Measurements from ENCODE around the gene GREB1L. TPM values are rescaled to one million over a fixed set of nuclear protein-coding genes. Genes with fewer than 3 reads are reported as not detected.

GREB1L gene
- total RNA-seq, 2 experiments from 2014 or later: not detected

GRCh38 chr18:21242780-21243401 is 859 bp downstream of the GREB1L start:
- no peaks in the 10 kb centered on the region for H3K4me1 ChIP-seq (ENCODE audit: insufficient read depth, low read length, poor library complexity, severe bottlenecking)
- intact Hi-C loops (cut with micrococcal nuclease; ENCODE audit: unreplicated experiment): no loop called here
- H3K9me3 ChIP-seq (ENCODE audit: low read length): no peaks in the 10 kb centered on the region
- no peak overlapping the region for H3K4me2 ChIP-seq (ENCODE audit: low read length)
- CTCF ChIA-PET (ENCODE audit: unreplicated experiment): no interaction called here
- POLR2A ChIA-PET: interaction anchor here (1.1 kb wide), 1 partner anchor 16 kb away, joined by 3 read pairs; no protein-coding TSS in a partner anchor
- H2AFZ ChIP-seq (ENCODE audit: low read length): no peak overlapping the region
- H3K4me3 ChIP-seq (ENCODE audit: low read depth, low read length, poor library complexity, severe bottlenecking): no peak overlapping the region
- no peaks in the 10 kb centered on the region for H3K9me2 ChIP-seq (ENCODE audit: insufficient read depth, low read length)
- no peaks in the 10 kb centered on the region for H3K36me3 ChIP-seq (ENCODE audit: insufficient read depth, low read length)
- no peaks in the 10 kb centered on the region for H4K20me1 ChIP-seq (ENCODE audit: insufficient read depth, low read length)
- no TSS peak for BruUV-seq (replicated peaks)
- TF ChIP-seq EZH2phosphoT487 (IDR thresholded peaks at IDR 0.05; ENCODE audit: borderline replicate concordance, low read depth, low read length) (no peak), CTCF (conservative IDR thresholded peaks at IDR 0.05; ENCODE audit: low read length) (no peak)
- DNase-seq (ENCODE audit: low spot score): no peak
- no peaks in the 10 kb centered on the region for H3K79me2 ChIP-seq (ENCODE audit: insufficient read depth, low read depth, low read length)
- no peak overlapping the region for H3K27ac ChIP-seq (ENCODE audit: low read depth, low read length, poor library complexity, severe bottlenecking)

GRCh38 chr18:21254576-21254975 is 12.5 kb downstream of the GREB1L start:
- Histone ChIP-seq H3K27ac (ENCODE audit: low read depth, low read length, poor library complexity, severe bottlenecking) (no peak overlapping the region), H2AFZ (ENCODE audit: low read length) (no peak overlapping the region), H3K79me2 (ENCODE audit: insufficient read depth, low read depth, low read length) (no peaks in the 10 kb centered on the region), H3K4me2 (ENCODE audit: low read length) (no peak overlapping the region), H3K36me3 (ENCODE audit: insufficient read depth, low read length) (no peaks in the 10 kb centered on the region), H3K4me1 (ENCODE audit: insufficient read depth, low read length, poor library complexity, severe bottlenecking) (no peaks in the 10 kb centered on the region), H3K4me3 (ENCODE audit: low read depth, low read length, poor library complexity, severe bottlenecking) (no peak overlapping the region), H3K9me2 (ENCODE audit: insufficient read depth, low read length) (no peaks in the 10 kb centered on the region), H4K20me1 (ENCODE audit: insufficient read depth, low read length) (no peaks in the 10 kb centered on the region), H3K9me3 (ENCODE audit: low read length) (no peaks in the 10 kb centered on the region)
- ChIA-PET CTCF (ENCODE audit: unreplicated experiment) (no interaction called here), POLR2A (no interaction called here)
- DNase-seq (ENCODE audit: low spot score): no peak
- no peak for TF ChIP-seq EZH2phosphoT487 (IDR thresholded peaks at IDR 0.05; ENCODE audit: borderline replicate concordance, low read depth, low read length)
- TF ChIP-seq CTCF (conservative IDR thresholded peaks at IDR 0.05; ENCODE audit: low read length): no peak
- no TSS peak for BruUV-seq (replicated peaks)
- intact Hi-C loops (cut with micrococcal nuclease; ENCODE audit: unreplicated experiment): no loop called here

GRCh38 chr18:21255211-21255610 is 13.2 kb downstream of the GREB1L start:
- H3K9me2 ChIP-seq (ENCODE audit: insufficient read depth, low read length): no peaks in the 10 kb centered on the region
- H2AFZ ChIP-seq (ENCODE audit: low read length): no peak overlapping the region
- no peaks in the 10 kb centered on the region for H3K79me2 ChIP-seq (ENCODE audit: insufficient read depth, low read depth, low read length)
- intact Hi-C loops (cut with micrococcal nuclease; ENCODE audit: unreplicated experiment): no loop called here
- no peak for TF ChIP-seq EZH2phosphoT487 (IDR thresholded peaks at IDR 0.05; ENCODE audit: borderline replicate concordance, low read depth, low read length)
- TF ChIP-seq CTCF (conservative IDR thresholded peaks at IDR 0.05; ENCODE audit: low read length): no peak
- no peaks in the 10 kb centered on the region for H3K9me3 ChIP-seq (ENCODE audit: low read length)
- H4K20me1 ChIP-seq (ENCODE audit: insufficient read depth, low read length): no peaks in the 10 kb centered on the region
- H3K27ac ChIP-seq (ENCODE audit: low read depth, low read length, poor library complexity, severe bottlenecking): no peak overlapping the region
- POLR2A ChIA-PET: no interaction called here
- no TSS peak for BruUV-seq (replicated peaks)
- no peaks in the 10 kb centered on the region for H3K36me3 ChIP-seq (ENCODE audit: insufficient read depth, low read length)
- no peak overlapping the region for H3K4me2 ChIP-seq (ENCODE audit: low read length)
- H3K4me3 ChIP-seq (ENCODE audit: low read depth, low read length, poor library complexity, severe bottlenecking): no peak overlapping the region
- DNase-seq (ENCODE audit: low spot score): no peak
- CTCF ChIA-PET (ENCODE audit: unreplicated experiment): no interaction called here
- H3K4me1 ChIP-seq (ENCODE audit: insufficient read depth, low read length, poor library complexity, severe bottlenecking): no peaks in the 10 kb centered on the region
